Right lobe of liver (tissue), 4 donors: ENCODE measurements around the gene CNPY4.

ENCODE experiments used
- POLR2A ChIP-seq: fragments of 450-650 bp; IDR thresholded peaks from one replicate; pipeline ENCODE4 v1.6.1; 2017; ENCODE audit warnings: antibody characterized with exemption, mild to moderate bottlenecking
- TF ChIP-seq, protein P1 (sequence below), 4 donors: fragments of 200-600 bp in 3 of 4; fragments of 450-650 bp in 1 of 4; IDR thresholded peaks; one replicate each; pipeline versions ENCODE4 v1.5.1 to v1.8.0; 2016 to 2022; ENCODE audit warnings: antibody characterized with exemption in 4 of 4, mild to moderate bottlenecking in 2 of 4
- donor health status: DM: no; HTN: no; CAD: no.
- donor health status: DM: no; HTN: no; CAD: no.
- donor health status: DM: no; HTN: yes; CAD: no.

GRCh38 chr7:100170101-100170897 is 50.9 kb downstream of the CNPY4 start:
- TF ChIP-seq, protein P1, sequence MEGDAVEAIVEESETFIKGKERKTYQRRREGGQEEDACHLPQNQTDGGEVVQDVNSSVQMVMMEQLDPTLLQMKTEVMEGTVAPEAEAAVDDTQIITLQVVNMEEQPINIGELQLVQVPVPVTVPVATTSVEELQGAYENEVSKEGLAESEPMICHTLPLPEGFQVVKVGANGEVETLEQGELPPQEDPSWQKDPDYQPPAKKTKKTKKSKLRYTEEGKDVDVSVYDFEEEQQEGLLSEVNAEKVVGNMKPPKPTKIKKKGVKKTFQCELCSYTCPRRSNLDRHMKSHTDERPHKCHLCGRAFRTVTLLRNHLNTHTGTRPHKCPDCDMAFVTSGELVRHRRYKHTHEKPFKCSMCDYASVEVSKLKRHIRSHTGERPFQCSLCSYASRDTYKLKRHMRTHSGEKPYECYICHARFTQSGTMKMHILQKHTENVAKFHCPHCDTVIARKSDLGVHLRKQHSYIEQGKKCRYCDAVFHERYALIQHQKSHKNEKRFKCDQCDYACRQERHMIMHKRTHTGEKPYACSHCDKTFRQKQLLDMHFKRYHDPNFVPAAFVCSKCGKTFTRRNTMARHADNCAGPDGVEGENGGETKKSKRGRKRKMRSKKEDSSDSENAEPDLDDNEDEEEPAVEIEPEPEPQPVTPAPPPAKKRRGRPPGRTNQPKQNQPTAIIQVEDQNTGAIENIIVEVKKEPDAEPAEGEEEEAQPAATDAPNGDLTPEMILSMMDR (IDR thresholded peaks at IDR 0.05): no peak
- TF ChIP-seq POLR2A: no peak
